HG03521 (cell line): ENCODE data around the gene PLCXD1.
"Not testable (repeated sequence)": the region's sequence is repeated elsewhere in the genome, so short reads cannot be mapped to it uniquely, and the experiment has no call there.

Experiments
- ATAC-seq: cut with Tn5 transposase; IDR thresholded peaks from one replicate; pipeline ENCODE4 v1.9.1; 2021; ENCODE audit warnings: mild to moderate bottlenecking, moderate library complexity; ENCODE audit not compliant: unreplicated experiment

PLCXD1 gene

DNA sequence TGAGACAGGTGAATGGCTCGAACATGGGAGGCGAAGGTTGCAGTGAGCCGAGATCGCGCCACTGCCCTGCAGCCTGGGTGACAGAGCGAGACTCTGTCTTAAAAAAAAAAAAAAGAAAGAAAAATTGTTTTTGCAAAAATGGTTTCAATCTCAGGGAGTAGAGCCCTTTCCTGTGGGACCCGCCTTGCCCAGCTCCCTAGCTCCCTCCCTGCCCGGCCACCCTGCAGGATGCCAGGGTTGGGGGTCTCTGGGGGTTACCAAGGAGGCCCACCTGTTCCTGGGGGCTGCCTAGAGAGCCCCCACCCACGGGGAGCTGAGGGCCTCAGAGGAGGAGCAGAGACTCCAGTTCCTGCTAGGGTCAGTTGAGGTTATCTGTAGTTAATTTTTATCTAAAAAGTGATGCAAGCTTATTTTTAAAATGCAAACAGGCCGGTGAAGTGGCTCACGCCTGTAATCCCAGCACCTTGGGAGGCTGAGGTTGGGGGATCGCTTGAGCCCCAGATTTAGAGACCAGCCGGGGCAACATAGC is 18.7 kb upstream of the PLCXD1 start:
- no peak for ATAC-seq

GRCh38 chrX:264006-264405 is 17.2 kb upstream of the PLCXD1 start:
- not testable (repeated sequence) for ATAC-seq

DNA sequence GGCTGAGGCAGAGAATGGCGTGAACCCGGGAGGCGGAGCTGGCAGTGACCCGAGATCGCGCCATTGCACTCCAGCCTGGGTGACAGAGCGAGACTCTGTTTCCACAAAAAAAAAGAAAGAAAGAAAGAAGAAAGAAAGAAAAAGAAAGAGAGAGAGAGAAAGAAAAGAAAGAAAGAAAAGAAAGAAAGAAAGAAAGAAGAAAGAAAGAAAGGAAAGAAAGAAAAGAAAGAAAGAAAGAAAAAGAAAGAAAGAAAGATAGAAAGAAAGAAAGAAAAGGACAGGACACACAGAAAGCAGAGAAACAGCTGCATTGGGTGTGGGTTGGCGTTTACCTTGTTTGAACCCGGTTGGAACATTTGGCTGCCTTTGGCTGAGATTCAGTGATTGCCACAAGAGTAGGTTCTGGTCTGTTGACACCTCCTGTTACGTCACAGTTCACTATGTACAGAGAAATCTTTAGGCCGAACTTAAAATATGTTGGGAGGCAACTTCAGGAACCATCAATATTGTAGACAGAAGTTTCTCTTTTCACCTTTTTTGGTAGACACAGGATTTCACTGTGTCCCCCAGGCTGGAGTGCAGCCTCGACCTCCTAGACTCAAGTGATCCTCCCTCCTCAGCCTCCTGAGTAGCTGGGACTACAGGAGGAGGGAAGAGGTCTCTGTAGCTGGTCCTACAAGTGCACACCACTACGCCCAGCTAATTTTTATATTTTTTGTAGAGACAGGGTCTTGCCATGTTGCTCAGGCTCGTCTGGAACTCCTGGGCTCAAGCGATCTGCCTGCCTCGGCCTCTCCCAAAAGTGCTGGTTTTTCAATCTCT is 16.3 kb upstream of the PLCXD1 start:
- no peak for ATAC-seq

DNA sequence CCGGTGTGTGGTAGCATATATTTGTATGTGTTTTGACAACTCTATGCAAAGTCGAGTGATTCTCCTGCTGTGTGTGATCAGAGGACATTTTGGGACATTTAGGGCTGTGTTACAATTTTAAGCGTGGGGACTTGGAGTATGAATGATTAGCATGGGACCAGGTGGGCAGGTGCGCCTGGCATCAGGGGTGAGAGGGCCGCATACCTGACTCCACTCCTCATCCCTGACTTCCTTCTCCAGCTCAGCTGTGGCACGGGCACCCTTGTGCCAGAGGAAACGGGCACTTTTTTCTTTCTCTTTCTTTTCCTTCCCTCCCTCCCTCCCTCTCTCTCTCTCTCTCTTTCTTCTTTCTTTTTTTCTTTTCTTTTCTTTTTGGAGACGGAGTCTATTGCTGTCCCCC is 15.7 kb upstream of the PLCXD1 start:
- no peak for ATAC-seq

GRCh38 chrX:267771-268261 is 13.4 kb upstream of the PLCXD1 start:
- ATAC-seq, result no peak

DNA sequence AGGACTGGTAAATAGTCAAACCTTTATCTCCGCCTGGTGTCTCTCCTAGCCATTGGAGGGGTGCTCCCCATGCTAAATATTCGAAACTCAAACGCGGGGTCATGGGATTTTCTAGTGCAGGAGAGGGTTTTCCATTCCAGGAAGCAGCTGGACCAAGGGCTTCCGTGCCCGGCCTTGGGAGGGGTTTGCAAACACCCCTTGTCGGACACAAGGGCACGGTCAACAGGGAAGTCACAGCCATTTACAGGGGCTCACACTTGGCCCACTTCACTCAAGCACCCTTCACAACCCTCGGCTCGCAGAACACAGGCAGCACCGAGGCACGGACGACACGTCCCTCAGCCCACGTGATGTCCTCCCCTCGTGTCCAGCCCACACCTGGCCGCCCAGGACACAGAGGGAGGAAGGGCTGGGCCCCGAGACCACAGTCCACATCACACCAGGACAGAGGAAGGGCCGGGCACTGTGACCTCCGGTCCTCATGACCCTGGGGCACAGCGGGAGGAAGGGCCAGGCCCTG is 10.3 kb upstream of the PLCXD1 start:
- no peak for ATAC-seq

DNA sequence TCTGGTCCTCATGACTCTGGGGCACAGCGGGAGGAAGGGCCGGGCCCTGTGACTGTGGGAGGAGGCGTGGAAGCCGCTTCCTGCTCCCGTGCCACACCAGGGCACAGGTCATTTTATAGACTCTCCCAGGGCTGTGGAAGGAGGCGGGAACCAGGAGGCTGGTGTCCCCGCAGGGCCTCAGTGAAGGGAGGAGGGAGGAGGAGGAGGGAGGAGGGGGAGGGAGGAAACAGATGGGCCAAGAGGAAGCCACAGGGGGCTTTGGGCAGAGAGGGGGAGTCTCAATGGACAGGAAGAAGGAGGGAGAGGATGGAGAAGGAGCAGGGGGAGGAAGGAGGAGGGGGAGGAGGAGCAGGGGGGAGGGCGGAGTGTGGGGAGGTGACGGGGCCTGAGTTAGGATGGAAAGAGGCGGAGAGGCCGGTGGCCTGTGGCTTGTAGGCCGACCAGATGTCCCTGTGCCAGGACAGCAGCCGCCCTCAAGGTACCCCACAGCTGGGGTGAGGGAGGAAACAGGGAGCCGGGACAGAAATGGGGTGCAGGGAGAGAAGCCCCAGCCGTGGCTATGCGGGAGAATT is 6.2 kb upstream of the PLCXD1 start:
- ATAC-seq, result no peak

GRCh38 chrX:275476-275966 is 5.7 kb upstream of the PLCXD1 start:
- ATAC-seq, result peak; percentile 31

GRCh38 chrX:275967-276580 is 5.1 kb upstream of the PLCXD1 start:
- peak; percentile 64 for ATAC-seq

GRCh38 chrX:276581-277201 is 4.5 kb upstream of the PLCXD1 start:
- peak; percentile 18 for ATAC-seq

DNA sequence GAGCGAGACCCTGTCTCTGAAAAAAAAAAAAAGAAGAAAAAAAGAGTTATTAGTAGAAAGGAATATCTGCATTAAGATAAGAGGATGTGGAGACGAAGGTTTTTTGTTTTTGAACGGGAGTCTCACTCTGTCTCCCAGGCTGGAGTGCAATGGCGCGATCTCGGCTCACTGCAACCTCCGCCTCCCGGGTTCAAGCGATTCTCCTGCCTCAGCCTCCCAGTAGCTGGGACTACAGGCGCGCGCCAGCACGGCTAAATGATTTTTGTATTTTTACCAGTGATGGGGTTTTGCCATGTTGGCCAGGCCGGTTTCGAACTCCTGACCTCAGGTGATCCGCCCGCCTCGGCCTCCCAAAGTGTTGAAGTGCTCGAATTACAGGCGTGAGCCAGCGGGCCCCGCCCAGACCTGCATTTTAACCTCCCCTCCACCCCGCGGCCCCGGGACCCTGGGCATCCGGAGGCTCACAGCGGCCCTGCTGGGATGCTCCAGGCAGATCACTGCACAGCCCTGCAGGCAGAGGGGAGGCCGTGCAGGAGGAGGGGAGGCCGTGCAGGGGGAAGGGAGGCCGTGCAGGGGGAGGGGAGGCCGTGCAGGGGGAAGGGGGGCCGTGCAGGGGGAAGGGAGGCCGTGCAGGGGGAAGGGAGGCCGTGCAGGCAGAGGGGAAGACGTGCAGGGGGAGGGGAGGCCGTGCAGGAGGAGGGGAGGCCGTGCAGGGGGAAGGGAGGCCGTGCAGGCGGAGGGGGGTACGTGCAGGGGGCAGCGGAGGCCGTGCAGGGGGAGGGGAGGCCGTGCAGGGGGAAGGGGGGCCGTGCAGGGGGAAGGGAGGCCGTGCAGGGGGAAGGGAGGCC is 1.2 kb upstream of the PLCXD1 start:
- ATAC-seq, result not testable (repeated sequence)

- ATAC-seq, result not testable (repeated sequence)
Measured at GRCh38 chrX:280722-281121, 459 bp upstream of the PLCXD1 start.

GRCh38 chrX:282000-282681 is 960 bp downstream of the PLCXD1 start:
- ATAC-seq, result not testable (repeated sequence)

- ATAC-seq, result peak; percentile 98
Measured at GRCh38 chrX:283115-283845, 2.1 kb downstream of the PLCXD1 start.

DNA sequence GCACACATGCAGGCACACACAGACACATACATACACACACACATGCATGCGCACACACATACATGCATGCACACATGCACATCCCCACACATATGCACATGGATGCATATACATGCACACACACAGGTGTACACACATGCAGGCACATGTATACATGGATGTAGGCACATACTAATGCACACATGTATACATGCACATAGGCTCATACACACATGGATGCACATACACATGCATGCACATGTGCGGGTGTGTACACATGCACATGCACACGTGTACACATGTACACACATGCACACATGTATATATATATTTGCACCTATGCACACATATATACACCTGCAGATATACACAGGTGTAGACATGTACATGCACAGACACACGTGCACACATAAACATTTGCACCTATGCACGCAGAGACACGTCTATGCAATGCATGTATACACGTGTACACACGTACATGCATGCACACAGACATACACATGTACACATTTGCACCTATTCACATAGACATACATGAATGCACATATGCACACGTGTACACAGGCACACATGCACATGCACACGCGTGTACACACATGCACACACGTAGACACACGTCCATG is 4.0 kb downstream of the PLCXD1 start:
- ATAC-seq, result no peak

- no peak for ATAC-seq
Measured at GRCh38 chrX:287670-288069, 6.5 kb downstream of the PLCXD1 start.

GRCh38 chrX:288561-288991 is 7.4 kb downstream of the PLCXD1 start:
- no peak for ATAC-seq

DNA sequence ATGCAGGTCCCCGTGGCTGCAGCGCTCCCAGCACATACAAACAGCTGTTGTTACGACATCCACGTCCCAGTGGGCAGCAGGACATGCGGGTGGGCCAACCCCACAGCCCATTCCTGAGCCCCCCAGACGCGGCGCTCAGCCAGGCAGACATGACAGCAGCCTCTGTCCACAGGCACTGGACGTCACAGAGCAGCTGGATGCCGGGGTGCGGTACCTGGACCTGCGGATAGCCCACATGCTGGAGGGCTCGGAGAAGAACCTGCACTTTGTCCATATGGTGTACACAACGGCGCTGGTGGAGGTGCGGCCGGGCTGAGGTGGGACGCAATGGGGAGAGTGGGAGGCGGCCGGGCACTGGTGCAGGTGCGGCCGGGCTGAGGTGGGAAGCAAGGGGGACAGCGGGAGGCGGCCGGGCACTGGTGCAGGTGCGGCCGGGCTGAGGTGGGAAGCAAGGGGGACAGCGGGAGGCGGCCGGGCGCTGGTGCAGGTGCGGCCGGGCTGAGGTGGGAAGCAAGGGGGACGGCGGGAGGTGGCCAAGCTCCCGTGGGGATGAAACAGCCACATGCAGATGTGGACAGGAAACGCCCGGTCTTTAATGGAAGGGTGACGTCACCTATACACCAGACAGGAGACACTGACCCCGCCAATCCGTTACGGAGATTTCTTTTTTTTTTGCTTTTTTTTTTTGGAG is 9.4 kb downstream of the PLCXD1 start:
- ATAC-seq, result no peak
